Measurements from ENCODE around the gene FNIP2.

Gene FNIP2

GRCh38 chr4:158760866-158761265 lies 8.0 kb upstream of the FNIP2 start:
- Histone ChIP-seq H3K4me1 (no peaks in the 10 kb centered on the region), H3K36me3 (no peaks in the 10 kb centered on the region), H3K9me3 (no peaks in the 10 kb centered on the region), H3K4me3 (ENCODE audit: low read depth, low read length) (no peak overlapping the region), H3K27me3 (no peaks in the 10 kb centered on the region)
- TF ChIP-seq CTCF (IDR thresholded peaks at IDR 0.05; ENCODE audit: low read depth, low read length) = no peak
- DNase-seq = no peak

- no peaks in the 10 kb centered on the region for H3K36me3 ChIP-seq
- TF ChIP-seq CTCF (IDR thresholded peaks at IDR 0.05; ENCODE audit: low read depth, low read length) = no peak
- no peaks in the 10 kb centered on the region for H3K4me1 ChIP-seq
- no peaks in the 10 kb centered on the region for H3K27me3 ChIP-seq
- DNase-seq = no peak
- H3K4me3 ChIP-seq (ENCODE audit: low read depth, low read length) = no peak overlapping the region
- no peaks in the 10 kb centered on the region for H3K9me3 ChIP-seq
Observed at GRCh38 chr4:158762553-158762952, 6.3 kb upstream of the FNIP2 start.

- Histone ChIP-seq H3K4me3 (ENCODE audit: low read depth, low read length) (no peak overlapping the region), H3K9me3 (no peaks in the 10 kb centered on the region), H3K36me3 (no peaks in the 10 kb centered on the region), H3K27me3 (no peaks in the 10 kb centered on the region), H3K4me1 (no peaks in the 10 kb centered on the region)
- TF ChIP-seq CTCF (IDR thresholded peaks at IDR 0.05; ENCODE audit: low read depth, low read length) = no peak
- DNase-seq = no peak
Observed at GRCh38 chr4:158763462-158763861, 5.4 kb upstream of the FNIP2 start.

GRCh38 chr4:158766434-158767044 lies 2.3 kb upstream of the FNIP2 start:
- no peak overlapping the region for H3K4me3 ChIP-seq (ENCODE audit: low read depth, low read length)
- no peaks in the 10 kb centered on the region for H3K36me3 ChIP-seq
- no peaks in the 10 kb centered on the region for H3K27me3 ChIP-seq
- no peaks in the 10 kb centered on the region for H3K9me3 ChIP-seq
- no peak for DNase-seq
- no peak for TF ChIP-seq CTCF (IDR thresholded peaks at IDR 0.05; ENCODE audit: low read depth, low read length)
- H3K4me1 ChIP-seq = no peaks in the 10 kb centered on the region

GRCh38 chr4:158767451-158767850 lies 1.4 kb upstream of the FNIP2 start:
- no peak for TF ChIP-seq CTCF (IDR thresholded peaks at IDR 0.05; ENCODE audit: low read depth, low read length)
- DNase-seq = no peak

GRCh38 chr4:158769175-158769921 lies 522 bp downstream of the FNIP2 start:
- H3K9me3 ChIP-seq = no peaks in the 10 kb centered on the region
- no peaks in the 10 kb centered on the region for H3K36me3 ChIP-seq
- H3K27me3 ChIP-seq = no peaks in the 10 kb centered on the region
- peak; percentile 42 for DNase-seq
- no peak for TF ChIP-seq CTCF (IDR thresholded peaks at IDR 0.05; ENCODE audit: low read depth, low read length)
- peak overlapping the region; percentile 92 for H3K4me3 ChIP-seq (ENCODE audit: low read depth, low read length)
- no peaks in the 10 kb centered on the region for H3K4me1 ChIP-seq

More at GRCh38 chr4:158767451-158767850, 1.4 kb upstream of the FNIP2 start:
- Histone ChIP-seq H3K9me3 (no peaks in the 10 kb centered on the region), H3K27me3 (no peaks in the 10 kb centered on the region), H3K4me3 (ENCODE audit: low read depth, low read length) (no peak overlapping the region), H3K36me3 (no peaks in the 10 kb centered on the region), H3K4me1 (no peaks in the 10 kb centered on the region)

Data from BE2C (cell line).